OCI-LY7 (cell line): ENCODE measurements around the gene CRYGA. TPM values are rescaled to one million over a fixed set of nuclear protein-coding genes. Genes with fewer than 3 reads are reported as not detected.

Experiments
- BruUV-seq: library from RNA; stranded (reverse); fragments of 400-500 nt; replicated peaks from 2 replicates; lab custom pipeline; 2021; lab: Mats Ljungman, UMichigan
- CTCF ChIA-PET: fragments of 300-600 bp; sonication (Branson Sonifier 250); formaldehyde crosslinking; loops from one replicate; lab custom pipeline; 2022; ENCODE audit warnings: antibody characterized with exemption; ENCODE audit not compliant: unreplicated experiment; lab: Charles Lee
- POLR2A ChIA-PET: fragments of 300-600 bp; sonication (Branson Sonifier 250); formaldehyde crosslinking; loops from one replicate; lab custom pipeline; 2022; ENCODE audit warnings: antibody characterized with exemption; lab: Charles Lee
- DNase-seq: peaks from one replicate; pipeline ENCODE4 v3.0.0-alpha.2; 2015; ENCODE audit warnings: low spot score
- H2AFZ ChIP-seq: fragments of 200-600 bp; sonication (generic), shearing (Covaris generic); 2 replicates; pipeline ENCODE4 v1.6.1; 2014; ENCODE audit warnings: mild to moderate bottlenecking, antibody characterized with exemption, low read length, moderate library complexity
- H3K27ac ChIP-seq: fragments of 200-600 bp; sonication (generic); 2 replicates; pipeline ENCODE4 v1.5.1; 2014; ENCODE audit warnings: mixed run types, low read depth, mild to moderate bottlenecking, moderate library complexity, low read length, inconsistent platforms; ENCODE audit not compliant: poor library complexity, severe bottlenecking
- H3K36me3 ChIP-seq: fragments of 200-600 bp; sonication (generic); 2 replicates; pipeline ENCODE4 v1.6.1; 2014; ENCODE audit warnings: mild to moderate bottlenecking, antibody characterized with exemption, low read length, moderate library complexity, mixed read lengths; ENCODE audit not compliant: insufficient read depth
- H3K4me1 ChIP-seq: fragments of 200-600 bp; sonication (generic); 2 replicates; pipeline ENCODE4 v1.5.1; 2014; ENCODE audit warnings: mild to moderate bottlenecking, low read length; ENCODE audit not compliant: insufficient read depth, poor library complexity, severe bottlenecking
- H3K4me2 ChIP-seq: fragments of 200-600 bp; sonication (generic); 2 replicates; pipeline ENCODE4 v1.6.1; 2014; ENCODE audit warnings: mild to moderate bottlenecking, low read length
- H3K4me3 ChIP-seq: fragments of 200-600 bp; sonication (generic); 2 replicates; pipeline ENCODE4 v1.5.1; 2014; ENCODE audit warnings: mild to moderate bottlenecking, low read depth, low read length; ENCODE audit not compliant: poor library complexity, severe bottlenecking
- H3K79me2 ChIP-seq: fragments of 200-600 bp; sonication (generic); 2 replicates; pipeline ENCODE4 v1.6.1; 2016; ENCODE audit warnings: low read depth, mild to moderate bottlenecking, low read length, moderate library complexity, mixed read lengths; ENCODE audit not compliant: insufficient read depth
- H3K9me2 ChIP-seq: fragments of 200-600 bp; sonication (generic); 2 replicates; pipeline ENCODE4 v1.6.1; 2016; ENCODE audit warnings: mild to moderate bottlenecking, low read length, mixed read lengths; ENCODE audit not compliant: insufficient read depth
- H3K9me3 ChIP-seq: fragments of 200-600 bp; sonication (generic); 2 replicates; pipeline ENCODE4 v1.6.1; 2014; ENCODE audit warnings: mild to moderate bottlenecking, mixed run types, low read length, mixed read lengths
- H4K20me1 ChIP-seq: fragments of 200-600 bp; sonication (generic); 2 replicates; pipeline ENCODE4 v1.6.1; 2014; ENCODE audit warnings: mild to moderate bottlenecking, antibody characterized with exemption, low read length, moderate library complexity, mixed read lengths; ENCODE audit not compliant: insufficient read depth
- EZH2phosphoT487 ChIP-seq: fragments of 200-600 bp; sonication (generic); IDR thresholded peaks from 2 replicates; pipeline ENCODE4 v1.6.1; 2018; ENCODE audit warnings: low read depth, borderline replicate concordance, mild to moderate bottlenecking, mixed run types, antibody characterized with exemption, low read length, moderate library complexity, mixed read lengths
- intact Hi-C: fragments of 100-400 bp; cut with micrococcal nuclease; formaldehyde crosslinking; loops from one replicate; pipeline ENCODE4 v1.10.0; 2022; ENCODE audit not compliant: unreplicated experiment
- total RNA-seq, 2 experiments: library from RNA; depleted of rRNA in 1 of 2; stranded (reverse); fragments of >200 nt in 1 of 2; shearing (Covaris generic) in 1 of 2; gene quantifications; 2 replicates each; pipeline ENCODE4 v1.2.3, GENCODE V29; 2014 to 2022
- TF ChIP-seq, protein P1 (sequence below): fragments of 200-600 bp; sonication (generic); conservative IDR thresholded peaks from 2 replicates; pipeline ENCODE4 v1.5.1; 2014; ENCODE audit warnings: mild to moderate bottlenecking, antibody characterized with exemption, low read length, moderate library complexity, mixed read lengths

The CRYGA gene
- total RNA-seq, 2 experiments from 2014 or later = not detected

DNA sequence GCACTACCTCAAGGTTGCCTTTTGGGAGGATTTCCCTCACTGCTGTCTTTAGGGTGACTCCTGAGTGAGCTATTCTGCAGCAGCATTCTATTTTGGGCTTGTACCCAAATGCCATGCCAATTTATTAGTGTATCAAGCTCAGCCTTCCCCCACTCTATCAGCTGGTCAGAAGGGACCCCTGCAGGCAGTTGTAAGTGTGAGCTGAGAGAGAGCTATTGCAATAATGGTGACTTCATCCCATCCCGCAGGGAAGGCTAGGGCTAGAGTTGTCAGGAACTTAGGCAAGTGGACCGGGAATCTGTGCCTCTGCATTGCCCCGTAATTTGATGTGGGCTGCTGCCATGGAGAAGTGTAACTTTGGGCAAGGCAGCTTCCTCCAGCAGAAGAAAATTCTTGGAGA lies 15.6 kb downstream of the CRYGA start:
- Histone ChIP-seq H3K9me3 (no peaks in the 10 kb centered on the region), H4K20me1 (no peaks in the 10 kb centered on the region), H3K4me1 (no peaks in the 10 kb centered on the region), H3K27ac (no peak overlapping the region), H3K36me3 (no peaks in the 10 kb centered on the region), H2AFZ (no peak overlapping the region), H3K4me3 (no peak overlapping the region), H3K9me2 (no peaks in the 10 kb centered on the region), H3K79me2 (no peaks in the 10 kb centered on the region), H3K4me2 (no peak overlapping the region)
- BruUV-seq = no TSS peak
- POLR2A ChIA-PET = no interaction called here
- TF ChIP-seq EZH2phosphoT487 = no peak
- TF ChIP-seq, protein P1, sequence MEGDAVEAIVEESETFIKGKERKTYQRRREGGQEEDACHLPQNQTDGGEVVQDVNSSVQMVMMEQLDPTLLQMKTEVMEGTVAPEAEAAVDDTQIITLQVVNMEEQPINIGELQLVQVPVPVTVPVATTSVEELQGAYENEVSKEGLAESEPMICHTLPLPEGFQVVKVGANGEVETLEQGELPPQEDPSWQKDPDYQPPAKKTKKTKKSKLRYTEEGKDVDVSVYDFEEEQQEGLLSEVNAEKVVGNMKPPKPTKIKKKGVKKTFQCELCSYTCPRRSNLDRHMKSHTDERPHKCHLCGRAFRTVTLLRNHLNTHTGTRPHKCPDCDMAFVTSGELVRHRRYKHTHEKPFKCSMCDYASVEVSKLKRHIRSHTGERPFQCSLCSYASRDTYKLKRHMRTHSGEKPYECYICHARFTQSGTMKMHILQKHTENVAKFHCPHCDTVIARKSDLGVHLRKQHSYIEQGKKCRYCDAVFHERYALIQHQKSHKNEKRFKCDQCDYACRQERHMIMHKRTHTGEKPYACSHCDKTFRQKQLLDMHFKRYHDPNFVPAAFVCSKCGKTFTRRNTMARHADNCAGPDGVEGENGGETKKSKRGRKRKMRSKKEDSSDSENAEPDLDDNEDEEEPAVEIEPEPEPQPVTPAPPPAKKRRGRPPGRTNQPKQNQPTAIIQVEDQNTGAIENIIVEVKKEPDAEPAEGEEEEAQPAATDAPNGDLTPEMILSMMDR = no peak
- CTCF ChIA-PET = no interaction called here
- intact Hi-C loops = no loop called here
- no peak for DNase-seq

GRCh38 chr2:208147008-208147407 lies 16.4 kb downstream of the CRYGA start:
- Histone ChIP-seq H4K20me1 (no peaks in the 10 kb centered on the region), H3K9me3 (no peaks in the 10 kb centered on the region), H3K9me2 (no peaks in the 10 kb centered on the region), H3K36me3 (no peaks in the 10 kb centered on the region), H2AFZ (no peak overlapping the region), H3K4me2 (no peak overlapping the region), H3K4me3 (no peak overlapping the region), H3K79me2 (no peaks in the 10 kb centered on the region), H3K27ac (no peak overlapping the region), H3K4me1 (no peaks in the 10 kb centered on the region)
- ChIA-PET POLR2A (interaction anchor here (0.7 kb wide), 2 partner anchors 265 to 1447 kb away, joined by 3 read pairs; no protein-coding TSS in a partner anchor), CTCF (no interaction called here)
- intact Hi-C loops = no loop called here
- no TSS peak for BruUV-seq
- no peak for TF ChIP-seq EZH2phosphoT487
- TF ChIP-seq, protein P1 = no peak
- DNase-seq = no peak

GRCh38 chr2:208146006-208146405 lies 17.4 kb downstream of the CRYGA start, which contains the start of gene CRYGB:
CRYGB (minus strand) TSS chr2:208146158; CDS start chr2:208146120, 38 bp downstream.
- no peak for DNase-seq
- no peaks in the 10 kb centered on the region for H3K4me1 ChIP-seq
- H4K20me1 ChIP-seq = no peaks in the 10 kb centered on the region
- H3K9me3 ChIP-seq = no peaks in the 10 kb centered on the region
- no peak for TF ChIP-seq EZH2phosphoT487
- TF ChIP-seq, protein P1 = no peak
- no peak within 1 kb of the TSS for H2AFZ ChIP-seq
- no TSS peak for BruUV-seq
- H3K4me2 ChIP-seq = no peak within 1 kb of the TSS
- ChIA-PET CTCF (no interaction called here), POLR2A (no interaction called here)
- intact Hi-C loops = no loop called here
- no peak within 1 kb of the TSS for H3K4me3 ChIP-seq
- no peaks in the 10 kb centered on the region for H3K9me2 ChIP-seq
- H3K36me3 ChIP-seq = no peaks in the 10 kb centered on the region
- no peaks in the 10 kb centered on the region for H3K79me2 ChIP-seq
- no peak within 1 kb of the TSS for H3K27ac ChIP-seq
